ENCODE data around the gene MPZL3.

MPZL3 gene

GRCh38 chr11:118232659-118233058 is 19.5 kb downstream of the MPZL3 start:
- no peak for DNase-seq (ENCODE audit: low read depth)

- no peak for DNase-seq (ENCODE audit: low read depth)
These were observed 20.7 kb downstream of the MPZL3 start for GRCh38 chr11:118231461-118231860.

GRCh38 chr11:118230088-118230487 is 22.1 kb downstream of the MPZL3 start:
- DNase-seq (ENCODE audit: low read depth): no peak

GRCh38 chr11:118229274-118229847 is 22.8 kb downstream of the MPZL3 start:
- no peak for DNase-seq (ENCODE audit: low read depth)

- DNase-seq (ENCODE audit: low read depth): no peak
These were observed 24.0 kb downstream of the MPZL3 start for GRCh38 chr11:118227865-118228785.

GRCh38 chr11:118226781-118227180 is 25.4 kb downstream of the MPZL3 start:
- no peak for DNase-seq (ENCODE audit: low read depth)

- DNase-seq (ENCODE audit: low read depth): no peak
These were observed 25.9 kb downstream of the MPZL3 start for GRCh38 chr11:118226296-118226695.

- DNase-seq (ENCODE audit: low read depth): no peak
These were observed 27.5 kb downstream of the MPZL3 start, which contains the start of gene JAML for GRCh38 chr11:118224511-118225188. Gene JAML, minus strand, starts transcription at chr11:118225011. Its CDS starts 10,145 bp downstream, at chr11:118214866.

- DNase-seq (ENCODE audit: low read depth): no peak
These were observed 28.2 kb downstream of the MPZL3 start for GRCh38 chr11:118223992-118224391.

GRCh38 chr11:118223570-118223969 is 28.6 kb downstream of the MPZL3 start:
- DNase-seq (ENCODE audit: low read depth): no peak

- no peak for DNase-seq (ENCODE audit: low read depth)
These were observed 29.7 kb downstream of the MPZL3 start for GRCh38 chr11:118222437-118222836.

- DNase-seq (ENCODE audit: low read depth): no peak
These were observed 30.7 kb downstream of the MPZL3 start for GRCh38 chr11:118221419-118221818.

GRCh38 chr11:118219732-118220131 is 32.4 kb downstream of the MPZL3 start:
- DNase-seq (ENCODE audit: low read depth): no peak

- no peak for DNase-seq (ENCODE audit: low read depth)
These were observed 32.9 kb downstream of the MPZL3 start for GRCh38 chr11:118219244-118219643.

- DNase-seq (ENCODE audit: low read depth): no peak
These were observed 34.6 kb downstream of the MPZL3 start for GRCh38 chr11:118217575-118217974.

- no peak for DNase-seq (ENCODE audit: low read depth)
These were observed 35.3 kb downstream of the MPZL3 start for GRCh38 chr11:118216621-118217481.

GRCh38 chr11:118215765-118216164 is 36.4 kb downstream of the MPZL3 start:
- no peak for DNase-seq (ENCODE audit: low read depth)

GRCh38 chr11:118215262-118215661 is 36.9 kb downstream of the MPZL3 start:
- no peak for DNase-seq (ENCODE audit: low read depth)

- no peak for DNase-seq (ENCODE audit: low read depth)
These were observed 37.8 kb downstream of the MPZL3 start for GRCh38 chr11:118214210-118214914.

- no peak for DNase-seq (ENCODE audit: low read depth)
These were observed 38.4 kb downstream of the MPZL3 start for GRCh38 chr11:118213781-118214180.

- no peak for DNase-seq (ENCODE audit: low read depth)
These were observed 39.0 kb downstream of the MPZL3 start for GRCh38 chr11:118213201-118213600.
